ENCODE data around the gene RAB8A.

Gene RAB8A

GRCh38 chr19:16111160-16111908 lies at the start of gene RAB8A:
Gene RAB8A, plus strand, starts transcription at chr19:16111889. Its CDS starts 13 bp downstream, at chr19:16111902.
- peak; percentile 98 to 99 (median 99) for DNase-seq (ENCODE audit: low read depth in 2 of 3, low spot score in 2 of 3)

GRCh38 chr19:16061943-16062342 lies 49.7 kb upstream of the RAB8A start:
- no peak for DNase-seq (ENCODE audit: low read depth in 2 of 3, low spot score in 2 of 3)

GRCh38 chr19:16062789-16063188 lies 48.9 kb upstream of the RAB8A start:
- DNase-seq (ENCODE audit: low read depth in 2 of 3, low spot score in 2 of 3) = peak in 2 of 3 experiments; percentile 36 to 59

- no peak for DNase-seq (ENCODE audit: low read depth in 2 of 3, low spot score in 2 of 3)
These were observed 47.3 kb upstream of the RAB8A start for GRCh38 chr19:16064209-16064889.

- DNase-seq (ENCODE audit: low read depth in 2 of 3, low spot score in 2 of 3) = no peak
These were observed 45.0 kb upstream of the RAB8A start for GRCh38 chr19:16066611-16067104.

- DNase-seq (ENCODE audit: low read depth in 2 of 3, low spot score in 2 of 3) = no peak
These were observed 44.3 kb upstream of the RAB8A start for GRCh38 chr19:16067205-16067938.

GRCh38 chr19:16068696-16069259 lies 42.9 kb upstream of the RAB8A start:
- no peak for DNase-seq (ENCODE audit: low read depth in 2 of 3, low spot score in 2 of 3)

GRCh38 chr19:16069813-16070365 lies 41.8 kb upstream of the RAB8A start:
- no peak for DNase-seq (ENCODE audit: low read depth in 2 of 3, low spot score in 2 of 3)

- peak in 2 of 3 experiments; percentile 43 to 62 for DNase-seq (ENCODE audit: low read depth in 2 of 3, low spot score in 2 of 3)
These were observed 41.2 kb upstream of the RAB8A start for GRCh38 chr19:16070366-16070990.

- no peak for DNase-seq (ENCODE audit: low read depth in 2 of 3, low spot score in 2 of 3)
These were observed 40.5 kb upstream of the RAB8A start for GRCh38 chr19:16071072-16071691.

GRCh38 chr19:16073481-16073880 lies 38.2 kb upstream of the RAB8A start:
- DNase-seq (ENCODE audit: low read depth in 2 of 3, low spot score in 2 of 3) = no peak

GRCh38 chr19:16073988-16074387 lies 37.7 kb upstream of the RAB8A start:
- no peak for DNase-seq (ENCODE audit: low read depth in 2 of 3, low spot score in 2 of 3)

- no peak for DNase-seq (ENCODE audit: low read depth in 2 of 3, low spot score in 2 of 3)
These were observed 37.0 kb upstream of the RAB8A start for GRCh38 chr19:16074488-16075365.

- no peak for DNase-seq (ENCODE audit: low read depth in 2 of 3, low spot score in 2 of 3)
These were observed 36.1 kb upstream of the RAB8A start for GRCh38 chr19:16075430-16076153.

- DNase-seq (ENCODE audit: low read depth in 2 of 3, low spot score in 2 of 3) = peak; percentile 59 to 84 (median 75)
These were observed 35.3 kb upstream of the RAB8A start, which contains the start of gene TPM4 for GRCh38 chr19:16076154-16076957. Gene TPM4, plus strand, starts transcription at chr19:16076495. Its CDS starts 71 bp downstream, at chr19:16076566.

- no peak for DNase-seq (ENCODE audit: low read depth in 2 of 3, low spot score in 2 of 3)
These were observed 34.6 kb upstream of the RAB8A start for GRCh38 chr19:16076958-16077611.

All from activated CD8-positive, alpha-beta memory T cell treated with anti-CD3 and anti-CD28 coated beads for 48 hours (primary cell).